Measurements from ENCODE around the gene KIF5B. TPM values are rescaled to one million over a fixed set of nuclear protein-coding genes. Genes with fewer than 3 reads are reported as not detected.
"Not testable (repeated sequence)": the region's sequence is repeated elsewhere in the genome, so short reads cannot be mapped to it uniquely, and the experiment has no call there.

Gene KIF5B
- 143 and 172 TPM in 2 replicates for total RNA-seq

DNA sequence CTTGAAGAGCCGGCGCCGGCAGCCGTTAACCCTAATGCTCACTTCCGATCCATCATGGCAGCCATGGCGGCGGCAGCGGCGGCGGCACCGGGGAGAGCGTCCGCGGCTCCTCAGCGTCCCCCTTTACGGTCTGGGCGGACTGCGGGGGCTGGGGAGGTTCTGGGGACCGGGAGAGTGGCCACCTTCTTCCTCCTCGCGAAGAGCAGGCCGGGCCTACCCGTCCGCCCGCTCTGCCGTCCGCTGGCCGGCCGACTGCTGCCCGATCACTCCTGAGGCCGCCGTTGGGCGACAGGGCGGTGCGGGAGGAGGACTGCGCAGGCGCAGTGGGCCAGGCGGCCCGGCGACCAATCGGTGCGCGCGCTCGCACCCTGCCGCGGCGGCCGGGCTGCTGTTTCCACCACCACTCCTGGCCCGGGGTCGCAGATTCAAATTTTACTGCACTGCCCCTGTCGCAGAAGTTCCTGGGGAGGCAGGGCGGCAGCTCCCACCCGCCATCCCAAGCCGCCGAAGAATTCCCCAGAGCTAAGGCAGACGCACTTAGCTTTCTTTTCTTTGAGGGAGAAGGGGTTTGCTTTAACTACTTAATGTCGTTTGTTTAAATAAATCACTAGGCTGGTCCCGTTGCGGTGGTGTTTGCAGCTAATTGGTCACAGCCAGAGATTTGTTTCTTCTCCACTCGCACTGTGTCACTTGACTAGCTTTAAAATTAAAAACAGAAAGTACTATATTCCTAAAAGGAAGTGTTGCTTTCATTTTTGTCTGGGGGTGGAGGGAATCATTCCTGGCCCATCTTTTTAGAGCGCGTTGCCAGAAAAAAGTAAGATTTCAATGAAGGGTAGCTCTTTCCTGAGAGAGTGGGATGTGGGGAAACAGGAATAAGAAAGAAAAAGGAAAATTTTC lies at the start of gene KIF5B:
KIF5B (minus strand) TSS at position 290 of the 900 bp plus-strand sequence. CDS start 452 bp downstream, outside the sequence.
- DNase-seq (ENCODE audit: low read depth) = peak; percentile 81
- peak within 1 kb of the TSS; percentile 94 for H3K4me3 ChIP-seq (ENCODE audit: low read depth, low read length)
- TF ChIP-seq, protein P1, sequence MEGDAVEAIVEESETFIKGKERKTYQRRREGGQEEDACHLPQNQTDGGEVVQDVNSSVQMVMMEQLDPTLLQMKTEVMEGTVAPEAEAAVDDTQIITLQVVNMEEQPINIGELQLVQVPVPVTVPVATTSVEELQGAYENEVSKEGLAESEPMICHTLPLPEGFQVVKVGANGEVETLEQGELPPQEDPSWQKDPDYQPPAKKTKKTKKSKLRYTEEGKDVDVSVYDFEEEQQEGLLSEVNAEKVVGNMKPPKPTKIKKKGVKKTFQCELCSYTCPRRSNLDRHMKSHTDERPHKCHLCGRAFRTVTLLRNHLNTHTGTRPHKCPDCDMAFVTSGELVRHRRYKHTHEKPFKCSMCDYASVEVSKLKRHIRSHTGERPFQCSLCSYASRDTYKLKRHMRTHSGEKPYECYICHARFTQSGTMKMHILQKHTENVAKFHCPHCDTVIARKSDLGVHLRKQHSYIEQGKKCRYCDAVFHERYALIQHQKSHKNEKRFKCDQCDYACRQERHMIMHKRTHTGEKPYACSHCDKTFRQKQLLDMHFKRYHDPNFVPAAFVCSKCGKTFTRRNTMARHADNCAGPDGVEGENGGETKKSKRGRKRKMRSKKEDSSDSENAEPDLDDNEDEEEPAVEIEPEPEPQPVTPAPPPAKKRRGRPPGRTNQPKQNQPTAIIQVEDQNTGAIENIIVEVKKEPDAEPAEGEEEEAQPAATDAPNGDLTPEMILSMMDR (IDR thresholded peaks at IDR 0.05; ENCODE audit: insufficient read depth, low read depth, low read length) = no peak

DNA sequence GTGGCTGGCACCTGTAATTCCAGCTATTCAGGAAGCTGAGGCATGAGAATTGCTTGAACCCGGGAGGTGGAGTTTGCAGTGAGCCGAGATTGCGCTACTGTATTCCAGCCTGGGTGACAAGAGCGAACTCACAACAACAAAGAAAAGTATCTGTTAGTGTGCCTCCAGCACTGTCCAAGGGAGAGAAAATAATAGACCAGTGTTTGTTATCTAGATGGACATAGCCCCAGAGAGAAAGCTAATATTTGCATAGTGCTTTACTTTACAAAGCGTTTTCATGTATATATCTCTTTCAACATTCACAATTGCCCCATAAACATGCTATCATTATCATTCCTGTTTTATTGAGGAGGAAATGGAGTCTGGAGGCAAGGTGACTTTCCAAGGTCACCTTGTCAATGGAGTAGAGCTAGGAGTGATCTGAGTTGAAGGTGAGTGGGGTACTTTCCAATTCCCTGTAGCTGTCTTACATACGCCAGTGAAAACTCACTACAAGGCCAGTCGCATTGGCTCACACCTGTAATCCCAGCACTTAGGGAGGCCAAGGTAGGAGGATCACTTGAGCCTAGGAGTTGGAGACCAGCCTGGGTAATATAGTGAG lies 49.7 kb upstream of the KIF5B start:
- TF ChIP-seq, protein P1 (IDR thresholded peaks at IDR 0.05; ENCODE audit: insufficient read depth, low read depth, low read length) = no peak
- no peak overlapping the region for H3K4me3 ChIP-seq (ENCODE audit: low read depth, low read length)
- DNase-seq (ENCODE audit: low read depth) = no peak

DNA sequence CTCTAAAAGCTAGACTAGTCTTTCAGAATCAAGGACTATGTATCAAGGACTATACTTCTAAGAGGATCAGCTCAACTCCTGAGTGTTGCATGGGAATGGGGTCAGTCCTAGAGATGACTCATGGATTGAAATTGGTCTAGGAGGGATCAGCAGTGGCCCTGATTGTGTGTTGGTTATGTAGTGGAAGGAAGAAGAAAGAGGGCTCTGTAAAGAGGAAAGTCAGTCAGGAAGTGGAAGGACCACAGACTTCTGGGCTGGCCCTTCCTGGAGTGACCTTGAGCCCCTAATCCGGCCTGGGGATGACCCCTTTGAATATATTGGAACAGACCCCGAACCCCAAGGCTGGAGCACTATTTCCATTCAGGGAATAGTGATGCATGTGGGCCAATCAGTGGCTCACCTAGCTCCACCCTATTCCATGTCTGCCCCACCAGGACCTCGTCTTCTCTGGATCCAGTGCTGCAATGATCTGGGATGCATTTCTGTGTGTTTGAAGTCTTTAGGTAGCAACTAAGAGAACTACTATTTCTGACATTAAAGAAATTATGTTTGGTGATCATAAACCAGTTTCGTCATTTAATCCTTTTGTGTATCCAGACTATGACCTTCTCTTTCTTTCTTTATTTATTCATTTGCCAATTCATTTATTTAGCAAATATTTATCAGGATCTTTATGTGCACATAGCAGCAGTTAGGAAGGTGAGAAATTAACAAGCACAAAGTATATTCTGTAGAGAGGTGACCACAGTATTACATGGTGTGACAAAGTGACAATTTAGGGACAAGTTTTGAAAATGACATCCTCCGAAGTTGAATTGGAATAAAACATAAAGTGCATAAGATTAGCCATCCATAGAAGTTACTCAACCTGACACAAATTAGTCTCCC lies 48.6 kb upstream of the KIF5B start:
- H3K4me3 ChIP-seq (ENCODE audit: low read depth, low read length) = no peak overlapping the region
- TF ChIP-seq, protein P1 (IDR thresholded peaks at IDR 0.05; ENCODE audit: insufficient read depth, low read depth, low read length) = no peak
- DNase-seq (ENCODE audit: low read depth) = no peak

DNA sequence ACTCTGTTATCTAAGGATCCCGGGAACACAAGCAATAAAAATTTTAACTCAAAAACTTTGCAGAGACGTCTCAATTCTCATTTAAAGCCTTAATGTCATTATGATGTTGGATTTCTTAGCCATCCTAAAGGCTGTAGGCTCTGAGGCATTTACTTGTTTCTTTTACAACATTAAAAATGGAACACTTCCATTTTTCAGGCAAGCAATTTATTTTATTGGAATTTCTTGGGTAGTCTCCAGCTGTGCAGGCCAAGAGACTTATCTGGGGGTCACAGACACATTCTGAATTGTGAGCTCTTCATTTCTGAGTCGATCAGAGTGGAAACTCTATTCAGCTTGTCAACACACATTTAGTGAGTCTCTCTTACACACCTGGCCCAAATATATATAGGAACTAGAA lies 48.0 kb upstream of the KIF5B start:
- no peak overlapping the region for H3K4me3 ChIP-seq (ENCODE audit: low read depth, low read length)
- TF ChIP-seq, protein P1 (IDR thresholded peaks at IDR 0.05; ENCODE audit: insufficient read depth, low read depth, low read length) = no peak
- DNase-seq (ENCODE audit: low read depth) = peak; percentile 23

DNA sequence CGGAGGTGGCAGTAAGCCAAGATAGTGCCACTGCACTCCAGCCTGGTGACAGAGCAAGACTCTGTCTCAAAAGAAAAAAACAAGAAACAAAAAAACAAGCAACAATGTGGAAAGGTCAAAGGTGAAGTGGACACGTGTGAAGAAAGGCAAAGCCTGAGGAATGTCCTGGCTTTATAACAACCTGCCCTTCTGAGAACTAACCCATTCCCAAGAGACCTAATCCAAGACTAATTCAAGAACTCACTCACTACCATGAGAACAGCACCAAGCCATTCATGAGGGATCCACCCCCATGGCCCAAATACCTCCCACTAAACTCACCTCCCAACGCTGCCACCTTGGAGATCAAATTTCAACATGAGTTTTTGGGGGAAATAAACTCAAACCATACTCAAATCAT lies 47.5 kb upstream of the KIF5B start:
- no peak overlapping the region for H3K4me3 ChIP-seq (ENCODE audit: low read depth, low read length)
- TF ChIP-seq, protein P1 (IDR thresholded peaks at IDR 0.05; ENCODE audit: insufficient read depth, low read depth, low read length) = no peak
- DNase-seq (ENCODE audit: low read depth) = no peak

DNA sequence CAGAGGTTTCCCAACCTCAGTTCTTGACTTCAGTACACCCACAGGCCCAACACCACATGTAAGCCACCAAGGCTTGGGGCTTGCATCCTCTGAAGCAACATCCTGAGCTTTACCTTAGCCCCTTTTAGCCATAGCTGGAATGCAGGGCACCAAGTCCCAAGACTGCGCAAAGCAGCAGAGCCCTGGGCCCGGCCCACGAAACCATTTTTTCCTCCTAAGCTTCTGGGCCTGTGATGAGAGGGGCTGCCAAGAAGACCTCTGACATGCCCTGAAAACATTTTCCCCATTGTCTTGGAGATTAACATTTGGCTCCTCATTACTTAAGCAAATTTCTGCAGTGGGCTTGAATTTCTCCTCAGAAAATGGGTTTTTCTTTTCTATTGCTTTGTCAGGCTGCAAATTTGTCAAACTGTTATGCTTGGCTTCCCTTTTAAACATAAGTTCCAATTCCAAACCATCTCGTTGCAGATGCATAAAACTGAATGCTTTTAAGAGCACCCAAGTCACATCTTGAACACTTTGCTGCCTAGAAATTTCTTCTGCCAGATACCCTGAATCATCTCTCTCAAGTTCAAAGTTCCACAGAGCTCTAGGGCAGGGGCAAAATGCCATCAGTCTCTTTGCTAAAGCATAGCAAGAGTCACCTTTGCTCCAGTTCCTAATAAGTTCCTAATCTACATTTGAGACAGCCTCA lies 42.5 kb upstream of the KIF5B start:
- not testable (repeated sequence) for DNase-seq (ENCODE audit: low read depth)

More for the DNA sequence above, 42.5 kb upstream of the KIF5B start:
- not testable (repeated sequence) for H3K4me3 ChIP-seq (ENCODE audit: low read depth, low read length)

All from fibroblast of villous mesenchyme (primary cell).